Naive thymus-derived CD4-positive, alpha-beta T cell (primary cell): ENCODE data around the gene OR10A6. TPM values are rescaled to one million over a fixed set of nuclear protein-coding genes. Genes with fewer than 3 reads are reported as not detected.

Source experiments
- ATAC-seq: fragments of 150-1000 bp; cut with Tn5 transposase; 2 replicates; pipeline ENCODE4 v1.10.0; 2021; ENCODE audit warnings: mild to moderate bottlenecking, moderate library complexity
- CTCF ChIA-PET: fragments of 350-600 bp; sonication (Branson Sonifier 250); formaldehyde crosslinking; loops from one replicate; lab custom pipeline; 2021; ENCODE audit warnings: antibody characterized with exemption; lab: Charles Lee
- POLR2A ChIA-PET: fragments of 350-600 bp; sonication (Branson Sonifier 250); formaldehyde crosslinking; loops from one replicate; lab custom pipeline; 2021; ENCODE audit warnings: antibody characterized with exemption, inconsistent platforms; lab: Charles Lee
- DNase-seq, 9 donors: peaks; one replicate each; pipeline versions ENCODE4 v3.0.0 to v3.0.0-alpha.2; 2020 to 2022; ENCODE audit warnings: mixed read lengths in 1 of 9
- H3K27ac ChIP-seq: one replicate; pipeline ENCODE4 v1.7.0; 2013; ENCODE audit warnings: mild to moderate bottlenecking, low read depth, low read length, moderate library complexity
- H3K27me3 ChIP-seq, 2 donors: one replicate each; pipeline ENCODE4 v1.7.0; 2013; ENCODE audit warnings: low read length in 2 of 2, mild to moderate bottlenecking in 2 of 2, moderate library complexity in 2 of 2; ENCODE audit not compliant: control insufficient read depth in 2 of 2, insufficient read depth in 2 of 2
- H3K36me3 ChIP-seq, 3 experiments: 1 replicate in 2 of 3; 2 replicates in 1 of 3; pipeline ENCODE4 v1.7.0; 2013; ENCODE audit warnings: low read length in 3 of 3, mild to moderate bottlenecking in 3 of 3, moderate library complexity in 1 of 3; ENCODE audit not compliant: insufficient read depth in 3 of 3, control insufficient read depth in 2 of 3
- H3K4me1 ChIP-seq, 2 donors: one replicate each; pipeline ENCODE4 v1.7.0; 2013; ENCODE audit warnings: low read length in 2 of 2, mild to moderate bottlenecking in 2 of 2, moderate library complexity in 1 of 2; ENCODE audit not compliant: control insufficient read depth in 2 of 2, insufficient read depth in 2 of 2
- H3K4me3 ChIP-seq: 2 replicates; pipeline ENCODE4 v1.7.0; 2013; ENCODE audit warnings: mild to moderate bottlenecking, low read length
- H3K9me3 ChIP-seq, 3 experiments: 1 replicate in 2 of 3; 2 replicates in 1 of 3; pipeline ENCODE4 v1.7.0; 2013; ENCODE audit warnings: low read length in 3 of 3; ENCODE audit not compliant: control insufficient read depth in 2 of 3
- H3K27ac Mint-ChIP-seq, 9 donors: one replicate each; pipeline ENCODE4 v1.8.0; 2020 to 2022; ENCODE audit warnings: mixed read lengths in 9 of 9, mild to moderate bottlenecking in 8 of 9, moderate library complexity in 5 of 9, inconsistent platforms in 2 of 9
- H3K27me3 Mint-ChIP-seq, 5 donors: one replicate each; pipeline ENCODE4 v1.8.0; 2021 to 2022; ENCODE audit warnings: mixed read lengths in 5 of 5, mild to moderate bottlenecking in 1 of 5
- H3K36me3 Mint-ChIP-seq, 5 donors: one replicate each; pipeline ENCODE4 v1.8.0; 2020 to 2022; ENCODE audit warnings: mixed read lengths in 5 of 5, mild to moderate bottlenecking in 3 of 5, inconsistent platforms in 1 of 5
- H3K4me1 Mint-ChIP-seq, 7 donors: one replicate each; pipeline ENCODE4 v1.8.0; 2020 to 2022; ENCODE audit warnings: mixed read lengths in 7 of 7, mild to moderate bottlenecking in 3 of 7, inconsistent platforms in 1 of 7
- H3K4me3 Mint-ChIP-seq, 10 donors: one replicate each; pipeline ENCODE4 v1.8.0; 2020 to 2022; ENCODE audit warnings: mild to moderate bottlenecking in 10 of 10, mixed read lengths in 10 of 10, moderate library complexity in 6 of 10, inconsistent platforms in 2 of 10
- H3K9me3 Mint-ChIP-seq, 11 donors: one replicate each; pipeline ENCODE4 v1.8.0; 2020 to 2022; ENCODE audit warnings: mixed read lengths in 11 of 11, mild to moderate bottlenecking in 4 of 11, inconsistent platforms in 1 of 11, moderate library complexity in 1 of 11
- intact Hi-C, 2 donors: fragments of 100-400 bp; cut with micrococcal nuclease; formaldehyde crosslinking; loops; one replicate each; pipeline ENCODE4 v1.15.1; 2023
- polyA plus RNA-seq, 2 donors: library from polyadenylated mRNA; unstranded; fragments of 300-500 nt; fragmentation: Illumina TruSeq; gene quantifications; one replicate each; pipeline ENCODE4 v1.2.3, GENCODE V29; 2021
- total RNA-seq, 6 experiments: library from RNA in 5 of 6; stranded (reverse) in 5 of 6; gene quantifications; 1 replicate in 5 of 6; 2 replicates in 1 of 6; pipeline ENCODE4 v1.2.3 and lab custom pipeline; 2021 to 2026

Gene OR10A6
- total and polyA plus RNA-seq, 7 experiments from 2014 or later, result not detected

DNA sequence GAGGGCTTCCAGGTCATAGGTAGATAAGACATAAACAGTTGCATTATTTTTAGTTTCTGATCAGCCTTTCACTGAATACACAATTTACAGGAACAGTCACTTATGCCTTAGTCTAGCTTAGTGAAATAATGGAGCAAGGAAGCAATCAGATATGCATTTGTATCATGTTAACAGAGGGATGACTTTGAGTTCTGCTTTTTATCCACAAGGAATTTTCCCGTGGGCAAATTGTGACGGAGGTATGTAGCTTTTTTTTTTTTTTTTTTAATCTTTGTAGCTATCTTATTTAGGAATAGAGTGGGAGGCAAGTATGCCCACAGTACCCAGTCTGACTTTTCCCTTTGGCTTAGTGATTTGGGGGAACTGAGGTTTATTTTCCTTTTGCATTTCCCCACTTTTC, 37.6 kb upstream of the OR10A6 start:
- Mint-ChIP-seq H3K27ac (no peak overlapping the region), H3K4me3 (no peak overlapping the region), H3K36me3 (no peaks in the 10 kb centered on the region), H3K27me3 (peaks cover 4 to 27% (median 10%) of the 10 kb centered on the region in 5 donors), H3K4me1 (no peaks in the 10 kb centered on the region), H3K9me3 (peaks cover 0 to 1% (median 0%) of the 10 kb centered on the region in 11 donors)
- no peaks in the 10 kb centered on the region for H3K36me3 ChIP-seq
- H3K4me3 ChIP-seq, result no peak overlapping the region
- no peaks in the 10 kb centered on the region for H3K27me3 ChIP-seq
- POLR2A ChIA-PET, result interaction anchor here (0.9 kb wide), 1 partner anchor 76 kb away, joined by 3 read pairs; no protein-coding TSS in a partner anchor
- CTCF ChIA-PET, result no interaction called here
- ATAC-seq (no peak), DNase-seq (no peak)
- H3K9me3 ChIP-seq, result no peaks in the 10 kb centered on the region
- H3K4me1 ChIP-seq, result no peaks in the 10 kb centered on the region
- intact Hi-C loops, result no loop called here
- no peak overlapping the region for H3K27ac ChIP-seq

DNA sequence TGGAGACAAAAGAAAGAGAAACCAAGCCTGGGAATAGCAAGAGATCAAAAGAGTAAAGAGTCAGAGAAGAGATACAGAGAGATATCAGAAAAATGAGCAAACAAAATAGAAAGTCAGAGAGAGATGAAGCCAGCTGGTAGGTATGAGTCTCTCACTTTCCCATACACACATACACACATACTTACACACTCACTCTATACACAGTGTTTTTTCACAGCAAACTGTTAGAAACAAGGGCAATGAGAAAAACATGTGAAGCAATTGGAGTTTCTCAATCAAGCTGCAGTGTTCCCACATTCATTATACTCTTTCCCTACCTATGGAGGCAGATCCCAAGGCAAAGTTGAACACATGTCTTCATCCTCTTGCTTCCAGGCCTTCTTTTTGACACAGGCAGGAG, 36.8 kb upstream of the OR10A6 start:
- no peak overlapping the region for H3K27ac Mint-ChIP-seq
- no peaks in the 10 kb centered on the region for H3K4me1 Mint-ChIP-seq
- no peak for DNase-seq
- Histone ChIP-seq H3K27me3 (no peaks in the 10 kb centered on the region), H3K27ac (no peak overlapping the region), H3K4me3 (no peak overlapping the region), H3K36me3 (no peaks in the 10 kb centered on the region), H3K4me1 (no peaks in the 10 kb centered on the region), H3K9me3 (no peaks in the 10 kb centered on the region)
- no peak for ATAC-seq
- intact Hi-C loops, result no loop called here
- H3K9me3 Mint-ChIP-seq, result peaks cover 0 to 1% (median 0%) of the 10 kb centered on the region in 11 donors
- H3K4me3 Mint-ChIP-seq, result no peak overlapping the region
- CTCF ChIA-PET, result no interaction called here
- H3K36me3 Mint-ChIP-seq, result no peaks in the 10 kb centered on the region
- POLR2A ChIA-PET, result no interaction called here
- H3K27me3 Mint-ChIP-seq, result peaks cover 0 to 31% (median 14%) of the 10 kb centered on the region in 5 donors

DNA sequence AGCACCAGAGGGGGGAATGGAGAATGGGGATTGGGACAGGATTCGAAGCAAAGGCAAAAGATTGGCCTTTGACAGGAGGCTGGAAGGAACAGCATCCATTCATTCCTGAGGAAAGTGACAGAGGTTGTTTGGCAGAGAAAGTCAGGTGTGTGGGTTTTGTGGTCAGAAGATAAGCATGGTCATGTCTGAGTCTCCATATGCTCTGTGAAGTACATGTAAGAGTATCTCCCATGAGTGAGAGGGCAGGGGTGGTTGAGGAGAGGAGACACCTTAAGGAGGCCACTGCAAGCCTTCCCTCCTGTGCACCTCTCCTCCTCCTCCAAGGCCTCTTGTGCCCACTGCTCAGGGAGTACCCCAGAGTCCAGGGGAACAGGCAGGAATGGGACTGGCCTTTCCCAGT, 36.0 kb upstream of the OR10A6 start:
- DNase-seq (no peak), ATAC-seq (no peak)
- Mint-ChIP-seq H3K27ac (no peak overlapping the region), H3K4me3 (no peak overlapping the region), H3K9me3 (peaks cover 0 to 1% (median 0%) of the 10 kb centered on the region in 11 donors), H3K4me1 (no peaks in the 10 kb centered on the region), H3K36me3 (no peaks in the 10 kb centered on the region), H3K27me3 (peaks cover 0 to 29% (median 14%) of the 10 kb centered on the region in 5 donors)
- no peaks in the 10 kb centered on the region for H3K4me1 ChIP-seq
- intact Hi-C loops, result no loop called here
- H3K27ac ChIP-seq, result no peak overlapping the region
- H3K4me3 ChIP-seq, result no peak overlapping the region
- no peaks in the 10 kb centered on the region for H3K36me3 ChIP-seq
- ChIA-PET CTCF (no interaction called here), POLR2A (no interaction called here)
- no peaks in the 10 kb centered on the region for H3K27me3 ChIP-seq
- H3K9me3 ChIP-seq, result no peaks in the 10 kb centered on the region

DNA sequence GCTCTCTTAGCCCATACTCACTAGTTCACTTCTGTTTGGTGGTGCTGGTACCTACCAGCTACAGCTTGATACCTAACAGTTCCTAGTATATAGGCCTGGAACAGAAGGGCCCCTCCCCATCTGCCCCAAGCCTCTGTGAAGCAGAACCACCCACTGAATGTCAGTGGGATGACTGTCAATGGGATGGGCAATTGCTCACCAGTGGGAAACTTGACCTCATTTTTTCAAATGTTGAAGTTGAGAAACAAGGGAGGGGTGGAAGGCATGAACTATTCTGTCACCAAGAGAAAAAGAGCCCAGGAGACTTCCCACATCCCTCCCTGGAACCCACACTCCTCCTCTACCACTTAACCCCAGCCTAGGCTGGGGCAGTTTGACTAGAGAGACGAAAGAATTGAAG, 34.3 kb upstream of the OR10A6 start, which contains the start of gene NLRP10:
TSS of gene NLRP10 (minus strand) at position 62 of the 400 bp plus-strand sequence. CDS start 1,952 bp downstream, outside the sequence.
- no peak within 1 kb of the TSS for H3K4me3 ChIP-seq
- no peak within 1 kb of the TSS for H3K27ac ChIP-seq
- no peak for DNase-seq
- no peaks in the 10 kb centered on the region for H3K4me1 Mint-ChIP-seq
- no peaks in the 10 kb centered on the region for H3K36me3 ChIP-seq
- H3K27me3 Mint-ChIP-seq, result peaks cover 0 to 31% (median 11%) of the 10 kb centered on the region in 5 donors
- no peak for ATAC-seq
- CTCF ChIA-PET, result no interaction called here
- H3K4me1 ChIP-seq, result no peaks in the 10 kb centered on the region
- H3K9me3 Mint-ChIP-seq, result peaks cover 0 to 3% (median 0%) of the 10 kb centered on the region in 11 donors
- H3K9me3 ChIP-seq, result no peaks in the 10 kb centered on the region
- H3K4me3 Mint-ChIP-seq, result no peak within 1 kb of the TSS
- H3K27ac Mint-ChIP-seq, result no peak within 1 kb of the TSS
- intact Hi-C loops, result no loop called here
- H3K36me3 Mint-ChIP-seq, result no peaks in the 10 kb centered on the region
- no peaks in the 10 kb centered on the region for H3K27me3 ChIP-seq
- POLR2A ChIA-PET, result no interaction called here

DNA sequence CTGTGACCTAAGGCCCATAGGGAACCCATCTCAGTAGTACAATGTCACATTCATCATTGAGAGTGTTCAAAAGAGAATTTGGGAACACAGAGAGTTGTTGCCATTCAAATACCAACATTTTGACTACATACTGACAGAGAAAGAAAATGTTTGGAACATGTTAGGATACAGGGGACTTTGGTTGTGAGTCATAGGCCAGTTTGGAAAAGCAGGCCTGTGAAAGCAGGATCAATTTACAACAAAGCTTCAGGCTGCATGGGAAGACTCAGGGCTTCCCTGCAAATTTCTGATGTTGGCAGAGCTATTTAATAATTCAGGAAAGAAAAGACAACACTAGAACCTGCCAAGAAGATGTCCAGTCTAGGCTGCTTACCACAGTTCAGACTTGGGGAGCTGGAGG, 33.8 kb upstream of the OR10A6 start:
- Histone ChIP-seq H3K27ac (no peak overlapping the region), H3K9me3 (no peaks in the 10 kb centered on the region), H3K4me3 (no peak overlapping the region), H3K36me3 (no peaks in the 10 kb centered on the region), H3K4me1 (no peaks in the 10 kb centered on the region), H3K27me3 (no peaks in the 10 kb centered on the region)
- H3K4me3 Mint-ChIP-seq, result no peak overlapping the region
- POLR2A ChIA-PET, result no interaction called here
- CTCF ChIA-PET, result no interaction called here
- peaks cover 0 to 3% (median 0%) of the 10 kb centered on the region in 11 donors for H3K9me3 Mint-ChIP-seq
- H3K27ac Mint-ChIP-seq, result no peak overlapping the region
- DNase-seq (no peak), ATAC-seq (no peak)
- intact Hi-C loops, result no loop called here
- H3K27me3 Mint-ChIP-seq, result peaks cover 0 to 31% (median 11%) of the 10 kb centered on the region in 5 donors
- no peaks in the 10 kb centered on the region for H3K36me3 Mint-ChIP-seq
- H3K4me1 Mint-ChIP-seq, result no peaks in the 10 kb centered on the region

DNA sequence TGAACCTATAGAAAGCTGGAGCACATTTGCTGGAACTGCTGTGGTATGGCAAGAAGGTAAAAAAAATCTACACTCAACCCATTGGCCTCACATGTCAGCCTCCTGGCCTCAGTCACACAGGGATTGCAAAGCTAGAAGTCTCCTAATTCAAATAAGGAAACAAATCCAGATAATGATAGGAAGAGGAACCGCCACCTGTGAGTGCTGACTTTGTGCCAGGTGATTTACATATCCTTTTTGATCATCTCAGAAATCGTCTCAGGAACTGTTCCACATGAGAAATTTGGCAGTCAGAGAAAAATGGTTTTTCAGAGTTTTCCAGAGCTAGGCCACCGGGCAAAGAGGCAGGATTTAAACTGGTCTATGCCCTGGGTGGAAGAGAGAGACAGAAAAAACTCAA, 33.2 kb upstream of the OR10A6 start:
- POLR2A ChIA-PET, result no interaction called here
- no peak overlapping the region for H3K4me3 ChIP-seq
- CTCF ChIA-PET, result no interaction called here
- intact Hi-C loops, result no loop called here
- ATAC-seq, result no peak
- H3K27ac ChIP-seq, result no peak overlapping the region
- no peaks in the 10 kb centered on the region for H3K27me3 ChIP-seq
- Mint-ChIP-seq H3K27ac (no peak overlapping the region), H3K4me3 (no peak overlapping the region), H3K4me1 (no peaks in the 10 kb centered on the region), H3K36me3 (no peaks in the 10 kb centered on the region), H3K9me3 (peaks cover 0 to 3% (median 0%) of the 10 kb centered on the region in 11 donors), H3K27me3 (peaks cover 3 to 36% (median 11%) of the 10 kb centered on the region in 5 donors)
- no peak for DNase-seq
- no peaks in the 10 kb centered on the region for H3K4me1 ChIP-seq
- no peaks in the 10 kb centered on the region for H3K9me3 ChIP-seq
- H3K36me3 ChIP-seq, result no peaks in the 10 kb centered on the region

DNA sequence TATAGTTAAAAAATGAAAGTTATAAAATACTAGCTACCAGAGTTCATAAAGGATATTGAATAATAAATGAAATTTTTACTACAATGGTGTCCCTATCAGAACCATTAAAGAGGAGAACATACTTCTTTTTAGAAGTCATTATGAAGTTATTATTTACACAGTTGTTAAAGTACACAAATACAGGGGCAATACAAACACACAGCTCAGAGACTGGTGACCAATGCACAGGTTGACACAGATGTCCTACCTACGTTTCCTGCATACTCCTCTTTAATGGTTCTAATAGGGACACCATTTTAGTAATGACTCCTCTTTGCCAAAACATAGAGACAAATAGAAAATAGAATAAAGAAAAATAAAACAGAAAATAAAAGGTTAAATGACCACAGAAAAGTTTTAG, 24.1 kb upstream of the OR10A6 start:
- Mint-ChIP-seq H3K9me3 (peaks cover 0 to 6% (median 0%) of the 10 kb centered on the region in 11 donors), H3K36me3 (no peaks in the 10 kb centered on the region), H3K27ac (no peak overlapping the region), H3K4me1 (no peaks in the 10 kb centered on the region), H3K27me3 (peaks cover 4 to 43% (median 18%) of the 10 kb centered on the region in 5 donors), H3K4me3 (no peak overlapping the region)
- no peaks in the 10 kb centered on the region for H3K36me3 ChIP-seq
- no peaks in the 10 kb centered on the region for H3K9me3 ChIP-seq
- H3K27ac ChIP-seq, result no peak overlapping the region
- intact Hi-C loops, result no loop called here
- DNase-seq (no peak), ATAC-seq (no peak)
- H3K4me3 ChIP-seq, result no peak overlapping the region
- no peaks in the 10 kb centered on the region for H3K27me3 ChIP-seq
- POLR2A ChIA-PET, result no interaction called here
- H3K4me1 ChIP-seq, result no peaks in the 10 kb centered on the region
- CTCF ChIA-PET, result no interaction called here
